Measurements from ENCODE around the gene SIGLEC1.

The SIGLEC1 gene

DNA sequence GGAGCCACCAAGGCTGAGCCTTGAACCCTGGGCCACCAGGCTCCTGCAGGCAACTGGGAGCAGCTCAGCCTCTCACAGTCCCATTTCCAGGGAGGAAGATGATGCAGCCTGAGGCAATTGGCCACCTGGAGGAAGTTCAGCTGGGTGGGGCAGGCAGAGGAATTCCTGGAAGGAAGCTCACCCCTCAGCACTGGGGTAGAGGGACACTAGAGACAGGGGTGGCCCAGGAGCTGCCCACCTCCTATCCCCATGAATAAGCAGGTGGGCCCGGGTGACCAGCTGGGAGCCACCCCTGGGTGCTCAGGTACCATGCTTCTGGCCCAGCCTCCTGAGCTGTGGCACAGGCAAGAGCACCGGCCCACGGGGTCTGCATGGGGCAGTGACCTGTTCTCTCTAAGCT is 16.5 kb upstream of the SIGLEC1 start:
- no peak for DNase-seq (ENCODE audit: low read depth in 3 of 3, low spot score in 1 of 3)

DNA sequence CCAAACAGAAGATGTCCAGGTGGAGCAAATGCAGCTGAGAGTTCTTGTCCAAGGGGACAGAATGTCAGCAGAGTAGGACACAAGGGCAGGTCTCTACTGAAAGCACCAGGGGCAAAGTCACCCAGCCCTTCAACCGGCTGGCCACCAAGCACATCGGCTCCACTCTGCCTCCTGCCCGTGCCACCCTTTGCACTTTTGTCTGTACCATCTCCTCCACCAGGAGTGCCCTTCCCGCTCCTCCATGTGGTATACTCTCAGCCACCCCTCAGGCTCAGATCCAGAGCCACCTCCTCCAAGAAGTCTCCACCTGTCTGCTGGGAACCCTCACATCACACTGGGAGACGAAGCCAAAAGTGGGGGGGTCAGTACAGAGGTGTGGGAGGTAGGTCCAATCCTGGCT is 16.0 kb upstream of the SIGLEC1 start:
- no peak for DNase-seq (ENCODE audit: low read depth in 3 of 3, low spot score in 1 of 3)

DNA sequence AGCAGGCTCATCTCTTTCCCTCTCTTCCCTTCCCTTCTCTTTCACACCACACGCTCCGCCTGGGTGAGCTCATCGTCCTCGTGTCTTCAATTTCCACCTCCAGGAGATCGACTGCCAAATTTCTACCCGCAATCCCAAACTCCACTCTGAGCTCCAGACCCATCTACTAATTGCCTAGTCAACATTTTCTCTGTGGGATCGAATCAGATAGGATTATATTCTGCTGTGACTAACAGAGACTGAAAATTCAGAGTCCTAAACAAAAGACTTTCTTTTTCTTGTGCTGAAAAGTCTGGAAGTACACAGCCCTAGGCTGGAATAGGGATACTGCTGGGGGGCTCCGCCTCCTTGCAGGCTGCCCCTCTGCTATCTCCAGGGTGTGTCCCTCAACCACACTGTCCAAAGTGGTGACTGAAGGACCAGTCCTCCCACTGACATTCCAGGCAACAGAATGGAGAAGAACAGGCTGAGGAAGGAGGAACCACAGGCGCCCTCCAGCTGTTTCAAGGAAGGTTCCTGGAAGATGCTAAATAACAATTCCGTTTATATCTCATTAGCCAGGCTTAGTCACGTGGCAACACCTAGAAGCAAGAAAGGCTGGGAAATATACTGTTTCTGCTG is 15.1 kb upstream of the SIGLEC1 start:
- DNase-seq (ENCODE audit: low read depth in 3 of 3, low spot score in 1 of 3) = no peak

DNA sequence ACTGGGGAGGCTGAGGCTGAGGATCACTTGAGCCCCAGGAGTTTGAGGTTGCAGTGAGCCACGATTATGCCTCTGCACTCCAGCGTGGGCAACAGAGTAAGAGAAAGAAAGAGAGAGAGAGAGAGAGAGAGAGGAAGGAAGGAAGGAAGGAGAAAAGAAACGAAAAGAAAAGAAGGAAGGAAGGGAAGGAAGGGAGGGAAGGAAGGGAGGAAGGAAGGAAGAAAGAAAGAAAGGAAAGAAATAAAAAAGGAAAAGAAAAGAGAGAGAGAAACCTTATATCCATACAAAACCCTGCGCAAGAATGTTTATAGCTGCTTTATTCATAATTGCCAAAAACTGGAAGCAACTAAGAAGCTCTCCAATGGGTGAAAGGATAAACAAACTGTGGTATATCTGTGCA is 12.0 kb upstream of the SIGLEC1 start:
- no peak for DNase-seq (ENCODE audit: low read depth in 3 of 3, low spot score in 1 of 3)

DNA sequence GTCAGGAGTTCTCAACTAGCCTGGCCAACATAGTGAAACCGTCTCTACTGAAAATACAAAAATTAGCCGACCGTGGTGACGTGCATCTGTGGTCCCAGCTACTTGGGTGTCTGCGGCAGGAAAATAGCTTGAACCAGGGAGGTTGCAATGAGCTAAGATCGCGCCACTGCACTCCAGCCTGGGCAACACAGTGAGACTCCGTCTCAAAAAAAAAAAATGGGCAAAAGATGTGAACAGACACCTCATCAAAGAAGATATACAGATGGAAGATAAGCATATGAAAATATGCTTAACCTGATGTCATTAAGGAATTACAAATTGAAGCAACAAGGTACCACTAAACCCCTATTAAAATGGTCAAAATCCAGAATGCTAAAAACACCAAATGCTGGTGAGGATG is 10.9 kb upstream of the SIGLEC1 start:
- no peak for DNase-seq (ENCODE audit: low read depth in 3 of 3, low spot score in 1 of 3)

DNA sequence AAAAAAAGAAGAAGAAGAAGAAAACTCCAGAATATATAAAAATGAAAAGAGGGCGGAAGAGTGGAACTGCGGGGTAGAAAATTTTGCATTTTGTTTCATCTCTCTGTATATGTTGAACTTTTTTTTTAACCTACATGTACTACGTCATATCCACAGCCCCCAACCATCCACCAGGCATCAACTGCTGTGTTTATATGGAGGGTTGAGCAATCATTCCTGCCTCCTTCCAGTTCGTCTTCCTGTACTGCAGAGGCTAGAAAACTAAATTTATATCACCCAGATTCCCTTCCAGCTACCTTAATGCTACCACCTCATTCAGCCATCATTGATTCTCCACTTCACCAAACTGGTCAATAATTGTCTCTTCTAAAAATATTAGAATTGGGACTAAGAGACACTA is 9.5 kb upstream of the SIGLEC1 start:
- DNase-seq (ENCODE audit: low read depth in 3 of 3, low spot score in 1 of 3) = no peak

DNA sequence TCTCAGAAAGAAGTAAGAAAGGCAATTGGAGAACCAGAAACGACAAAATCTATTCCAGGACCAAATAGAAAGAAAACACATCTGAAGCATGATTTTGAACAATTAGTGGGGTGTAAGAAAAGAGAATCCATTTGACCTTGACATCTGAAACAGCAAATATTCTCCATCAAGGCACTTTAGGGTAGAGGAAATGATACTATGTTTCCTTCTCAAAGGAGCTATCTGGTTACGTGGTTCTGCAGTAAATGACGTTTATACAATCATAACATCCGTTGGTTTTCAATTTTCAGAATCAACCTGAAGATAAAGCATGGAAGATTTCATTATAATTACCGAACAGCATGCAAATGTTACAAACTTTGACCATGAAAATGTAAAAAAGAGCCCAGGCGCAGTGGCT is 8.2 kb upstream of the SIGLEC1 start:
- DNase-seq (ENCODE audit: low read depth in 3 of 3, low spot score in 1 of 3) = no peak

DNA sequence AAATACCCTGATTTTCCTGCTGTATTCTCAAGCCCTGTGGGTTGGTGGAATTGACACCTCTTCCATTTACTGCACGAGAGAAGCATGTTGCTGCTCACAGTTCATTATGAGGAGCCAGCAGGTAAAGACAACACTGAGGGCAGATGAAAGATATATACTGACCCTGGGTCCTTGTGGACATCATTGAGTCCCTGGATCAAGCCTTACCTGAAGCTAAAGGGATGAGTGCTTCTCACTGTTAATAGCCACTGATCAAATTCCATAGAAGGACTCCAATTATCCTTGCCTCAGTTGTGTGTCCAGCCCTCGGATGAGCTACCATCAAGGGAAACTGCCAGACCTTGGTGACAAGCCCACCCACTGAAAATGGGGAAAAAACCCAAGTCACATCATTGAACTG is 7.7 kb upstream of the SIGLEC1 start:
- no peak for DNase-seq (ENCODE audit: low read depth in 3 of 3, low spot score in 1 of 3)

DNA sequence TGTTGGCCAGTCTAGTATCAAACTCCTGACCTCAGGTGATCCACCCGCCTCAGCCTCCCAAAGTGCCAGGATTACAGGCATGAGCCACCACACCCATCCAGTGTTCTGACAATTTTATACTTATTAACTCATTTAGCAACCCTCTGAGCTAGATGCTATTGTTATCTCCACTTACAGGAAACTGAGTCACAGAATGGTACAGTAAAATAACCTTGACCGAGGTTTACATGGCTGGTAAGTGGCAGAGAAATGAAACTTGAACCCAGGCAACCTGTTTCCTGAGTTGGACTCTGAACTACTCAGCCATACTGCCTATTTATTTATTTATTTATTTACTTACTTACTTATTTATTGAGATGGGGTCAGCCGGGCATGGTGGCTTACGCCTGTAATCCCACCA is 6.6 kb upstream of the SIGLEC1 start:
- no peak for DNase-seq (ENCODE audit: low read depth in 3 of 3, low spot score in 1 of 3)

DNA sequence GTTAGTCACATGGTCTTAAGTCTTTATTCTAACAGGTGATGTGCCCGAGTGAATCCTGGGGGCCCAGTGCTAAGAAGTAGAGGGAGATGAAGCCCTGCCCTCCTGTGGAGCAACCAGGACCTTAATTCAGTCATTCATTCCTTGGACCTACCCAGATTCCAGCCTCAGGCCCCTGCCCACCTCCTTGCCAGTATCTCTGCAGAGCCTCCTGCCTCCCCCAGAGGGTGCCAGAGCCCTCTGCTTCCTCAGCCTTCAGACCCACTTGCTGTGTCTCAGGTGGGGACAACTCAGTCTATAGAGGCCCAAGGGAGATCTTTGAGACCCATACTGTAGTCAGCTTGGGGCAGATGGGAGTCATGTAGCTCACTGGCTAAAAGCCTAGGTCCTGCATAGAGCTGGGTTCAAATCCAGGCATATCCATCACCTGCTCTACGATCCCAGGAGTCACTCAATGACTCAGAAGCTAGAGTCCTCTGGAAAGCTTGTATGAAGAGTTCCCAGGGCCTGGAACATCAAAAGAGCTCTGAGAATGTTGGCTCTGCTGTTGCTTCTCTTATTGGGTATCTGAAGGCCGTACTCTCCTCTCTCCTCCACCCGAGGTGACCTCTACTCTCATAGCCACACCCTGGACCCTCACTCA is 3.9 kb upstream of the SIGLEC1 start:
- DNase-seq (ENCODE audit: low read depth in 3 of 3, low spot score in 1 of 3) = peak in 1 of 3 donors; percentile 5

DNA sequence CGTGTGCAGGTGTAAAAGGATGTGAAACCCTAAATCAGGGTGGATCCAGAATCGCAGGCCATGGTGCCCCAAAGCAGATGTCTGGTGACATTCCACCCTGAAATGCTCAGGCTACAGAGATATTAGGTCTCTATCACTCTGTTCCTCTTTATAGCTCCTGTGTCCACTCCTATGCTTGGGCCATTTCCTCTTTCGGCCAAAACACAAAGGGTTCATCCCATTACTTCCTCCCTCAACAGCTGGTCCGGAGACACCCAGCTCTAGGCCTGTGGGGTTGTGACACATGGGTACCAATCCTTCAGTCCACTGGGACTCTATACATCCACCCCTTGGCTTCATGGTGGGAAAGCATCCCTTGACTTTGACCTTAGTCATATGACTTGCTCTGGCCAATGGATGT is 1.7 kb upstream of the SIGLEC1 start:
- DNase-seq (ENCODE audit: low read depth in 3 of 3, low spot score in 1 of 3) = no peak

DNA sequence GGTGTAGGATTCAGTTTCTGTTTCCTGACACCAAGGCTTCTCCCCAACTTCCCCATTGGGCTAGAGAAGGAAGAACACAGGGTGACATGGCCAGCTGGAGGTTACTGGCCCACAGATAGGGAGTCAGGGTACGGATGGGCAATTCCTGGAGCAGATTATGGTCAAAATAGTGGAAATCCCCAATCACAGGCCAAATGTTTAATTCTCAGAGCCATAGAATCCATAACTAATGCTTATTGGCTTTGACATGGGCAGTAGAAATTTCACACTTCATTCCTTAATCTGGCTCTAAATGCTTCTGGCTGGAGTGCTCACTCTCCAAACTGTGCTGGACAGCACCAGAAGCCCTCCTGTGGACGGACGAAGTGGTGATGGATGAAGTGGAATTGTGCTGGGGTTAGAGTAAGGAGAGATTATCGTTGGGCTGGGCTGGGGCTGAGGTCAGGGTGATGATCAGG is 887 bp downstream of the SIGLEC1 start:
- no peak for DNase-seq (ENCODE audit: low read depth in 3 of 3, low spot score in 1 of 3)

DNA sequence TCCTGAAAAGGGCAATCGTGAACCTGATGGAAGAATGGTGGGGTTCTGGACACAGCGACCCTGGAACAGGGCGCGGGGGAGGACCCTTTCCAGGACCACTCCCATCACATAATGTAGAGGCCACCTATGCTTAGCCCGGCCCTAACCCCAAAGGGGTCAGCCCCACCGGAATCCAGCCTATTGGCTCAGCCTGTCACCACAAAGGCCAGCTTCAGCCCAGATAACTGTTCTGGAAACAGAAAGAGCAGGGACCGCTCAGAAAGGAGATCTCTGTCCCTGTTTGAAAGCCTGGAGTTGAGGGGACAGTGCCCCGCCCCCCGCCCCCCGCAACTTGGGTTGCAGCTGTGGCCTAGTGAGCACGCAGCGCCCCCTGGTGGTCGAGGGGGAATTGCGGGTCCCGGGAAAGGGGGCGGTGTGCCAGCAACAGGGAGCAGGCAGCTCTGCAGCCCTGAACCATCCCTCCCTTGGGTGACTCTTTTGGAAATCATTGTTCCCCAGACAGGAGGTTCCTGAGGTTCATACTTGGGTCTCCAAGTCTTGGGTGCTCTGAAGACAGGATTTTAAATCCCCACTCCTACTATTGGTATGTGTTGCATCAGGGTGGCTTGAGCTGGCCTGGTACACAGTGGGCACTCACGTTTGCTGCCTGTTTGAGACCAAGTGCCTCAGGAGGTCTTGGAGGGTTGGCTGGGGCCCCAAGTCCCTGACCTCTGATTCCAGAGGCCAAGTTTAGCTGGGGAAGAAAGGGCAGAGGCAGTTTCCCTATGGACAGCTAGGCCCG is 1.5 kb downstream of the SIGLEC1 start:
- DNase-seq (ENCODE audit: low read depth in 3 of 3, low spot score in 1 of 3) = peak; percentile 17 to 81 (median 43)

DNA sequence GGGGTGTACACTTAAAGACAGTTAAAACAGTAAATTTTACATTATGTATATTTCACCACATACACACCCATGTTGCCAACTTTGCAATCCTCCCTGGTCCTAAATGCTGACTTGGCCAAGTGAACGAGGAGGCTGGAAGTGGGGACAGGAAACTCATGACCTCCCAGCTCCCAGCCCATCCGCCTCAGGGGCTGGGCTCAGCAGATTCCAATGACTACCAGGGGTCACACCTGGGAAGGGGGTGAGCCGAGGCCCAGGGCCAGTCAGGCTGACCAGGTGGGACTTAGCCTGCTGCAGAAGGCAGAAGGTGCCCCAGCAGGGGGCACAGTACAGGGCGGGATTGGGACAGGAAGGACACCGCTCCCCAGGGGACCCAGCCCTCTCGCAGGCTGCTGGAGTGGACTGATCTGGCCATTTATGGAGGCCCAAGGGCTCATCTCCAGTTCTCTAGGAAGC is 2.4 kb downstream of the SIGLEC1 start:
- DNase-seq (ENCODE audit: low read depth in 3 of 3, low spot score in 1 of 3) = no peak

DNA sequence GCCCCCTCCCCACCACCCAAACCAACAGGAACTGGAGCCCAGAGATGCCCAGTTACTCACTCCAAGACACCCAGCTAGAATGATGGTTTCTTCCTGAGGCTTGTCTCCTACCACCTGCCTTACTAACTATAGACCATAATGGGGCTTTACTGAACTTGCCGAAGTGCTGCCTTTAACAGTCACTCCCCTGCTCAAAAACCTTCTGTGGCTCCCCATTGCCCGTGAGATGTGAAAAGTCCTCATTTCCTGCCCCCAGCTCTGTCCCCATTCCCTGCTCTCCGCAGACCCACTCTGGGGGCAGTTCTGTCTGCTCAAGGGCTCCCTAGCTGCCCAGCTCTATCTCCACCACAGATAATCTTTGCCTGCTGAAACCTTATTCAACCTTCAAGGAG is 4.9 kb downstream of the SIGLEC1 start:
- no peak for DNase-seq (ENCODE audit: low read depth in 3 of 3, low spot score in 1 of 3)

DNA sequence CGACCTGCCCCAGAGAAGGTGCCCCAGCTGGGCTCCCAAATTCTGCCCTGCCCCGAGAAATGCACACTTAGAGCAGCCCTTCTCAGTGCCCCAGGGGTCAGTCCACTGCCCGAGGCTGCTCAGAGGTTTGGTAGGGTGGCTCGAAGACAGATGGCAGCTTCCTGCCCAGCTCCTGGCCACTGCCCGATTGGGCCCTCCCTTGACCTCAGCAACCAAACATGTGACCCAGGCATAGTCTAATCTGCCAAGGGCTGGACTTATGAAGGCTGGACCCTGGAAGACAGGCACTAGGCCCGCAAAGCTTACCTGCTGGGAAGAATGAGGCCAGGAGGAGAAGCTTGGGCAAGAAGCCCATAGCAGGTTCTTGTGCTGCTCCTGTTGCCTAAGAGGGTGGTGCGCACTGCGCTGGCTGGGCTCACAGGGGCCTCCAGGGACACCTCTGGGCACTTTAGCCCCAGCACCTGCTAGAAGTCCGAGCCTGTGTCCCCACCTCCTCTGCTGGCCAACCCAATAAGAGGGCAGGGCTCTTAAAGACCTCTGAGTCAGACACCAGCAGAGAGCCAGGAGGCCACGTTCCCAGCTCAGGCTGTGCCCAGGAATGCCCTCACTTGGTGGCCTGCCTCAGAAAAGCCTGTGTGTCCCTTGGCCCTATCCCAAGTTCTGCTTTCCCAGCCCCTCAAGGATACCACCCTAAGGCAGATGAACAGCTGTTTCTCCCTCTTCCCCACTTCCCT is 5.5 kb downstream of the SIGLEC1 start:
- DNase-seq (ENCODE audit: low read depth in 3 of 3, low spot score in 1 of 3) = no peak

DNA sequence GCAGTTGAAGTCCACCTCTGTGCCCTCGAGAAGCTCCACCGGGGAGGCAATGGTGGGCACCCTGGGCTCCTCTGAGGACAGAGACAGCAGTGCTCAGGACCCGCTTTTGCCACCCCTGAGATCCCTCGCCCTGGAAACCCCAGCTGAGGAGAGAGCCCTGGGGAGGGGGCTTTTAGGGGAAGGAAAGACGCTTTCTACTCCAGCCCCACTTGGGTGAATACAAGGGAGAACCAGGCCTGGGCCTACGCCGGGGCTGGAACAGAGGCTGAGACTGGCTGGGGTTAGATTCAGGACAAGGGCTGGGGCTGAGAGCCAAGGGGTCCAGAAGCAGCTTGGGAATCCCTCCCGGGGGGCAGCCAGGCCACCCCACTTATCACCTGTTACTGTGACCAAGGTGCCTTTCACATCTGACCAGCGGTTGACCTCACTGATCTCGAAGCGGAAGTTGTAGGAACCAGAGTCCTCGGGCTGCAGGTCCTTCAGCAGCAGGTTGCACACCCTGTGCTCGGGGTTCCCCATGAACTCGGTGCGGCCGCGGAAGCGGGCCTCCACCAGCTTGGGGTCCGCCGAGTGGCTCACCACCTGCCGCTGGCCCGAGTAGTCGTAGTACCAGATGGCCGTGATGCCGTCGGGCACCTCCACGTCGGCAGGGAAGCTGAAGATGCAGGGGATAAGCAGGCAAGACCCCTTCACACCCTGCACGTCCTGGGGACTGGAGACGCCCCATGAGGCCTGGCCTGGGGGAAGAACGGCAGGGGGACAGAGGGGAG is 6.2 kb downstream of the SIGLEC1 start:
- DNase-seq (ENCODE audit: low read depth in 3 of 3, low spot score in 1 of 3) = no peak

DNA sequence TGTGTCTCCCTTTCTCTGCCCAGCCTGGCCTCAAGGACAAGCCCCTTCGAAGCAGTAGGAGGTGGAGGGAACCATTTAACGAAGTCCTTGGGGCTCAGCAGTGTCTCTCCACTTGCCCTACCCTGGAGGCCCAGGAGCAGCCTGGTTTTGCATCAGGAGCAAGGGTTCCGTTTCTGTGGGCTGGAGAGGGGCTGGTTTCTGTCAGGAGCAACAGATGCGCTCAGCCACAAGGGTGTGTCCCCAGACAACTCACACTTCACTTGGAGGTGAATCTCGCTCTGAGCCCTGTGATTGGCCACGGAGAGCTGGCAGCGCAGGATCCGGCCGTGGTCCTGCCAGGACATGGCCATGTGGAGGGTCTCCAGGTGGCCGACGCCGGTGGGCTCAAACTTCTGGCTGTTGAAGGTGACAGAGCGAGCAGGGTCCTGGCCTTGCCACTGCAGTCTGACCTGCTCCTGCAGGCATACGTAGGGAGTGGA is 6.9 kb downstream of the SIGLEC1 start:
- no peak for DNase-seq (ENCODE audit: low read depth in 3 of 3, low spot score in 1 of 3)

DNA sequence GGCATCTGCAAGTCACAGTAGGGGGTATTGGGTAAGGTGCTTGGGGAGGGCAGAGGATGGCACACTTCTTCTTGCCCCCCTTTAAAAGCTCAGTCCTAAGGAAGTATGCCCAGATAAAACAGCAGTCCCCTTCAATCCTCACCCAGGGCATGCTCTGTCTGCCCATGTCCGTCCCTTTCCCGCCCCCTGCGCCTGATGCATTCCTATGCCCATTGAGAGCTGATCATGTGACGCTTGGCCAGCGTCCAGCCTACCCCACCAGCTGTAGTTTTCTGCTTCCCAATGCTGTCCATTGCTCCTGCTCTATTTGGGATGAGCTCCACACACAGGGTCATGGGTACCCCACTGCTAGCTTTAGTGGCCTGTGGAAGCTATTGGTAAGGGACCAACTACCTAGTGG is 8.3 kb downstream of the SIGLEC1 start:
- DNase-seq (ENCODE audit: low read depth in 3 of 3, low spot score in 1 of 3) = no peak

DNA sequence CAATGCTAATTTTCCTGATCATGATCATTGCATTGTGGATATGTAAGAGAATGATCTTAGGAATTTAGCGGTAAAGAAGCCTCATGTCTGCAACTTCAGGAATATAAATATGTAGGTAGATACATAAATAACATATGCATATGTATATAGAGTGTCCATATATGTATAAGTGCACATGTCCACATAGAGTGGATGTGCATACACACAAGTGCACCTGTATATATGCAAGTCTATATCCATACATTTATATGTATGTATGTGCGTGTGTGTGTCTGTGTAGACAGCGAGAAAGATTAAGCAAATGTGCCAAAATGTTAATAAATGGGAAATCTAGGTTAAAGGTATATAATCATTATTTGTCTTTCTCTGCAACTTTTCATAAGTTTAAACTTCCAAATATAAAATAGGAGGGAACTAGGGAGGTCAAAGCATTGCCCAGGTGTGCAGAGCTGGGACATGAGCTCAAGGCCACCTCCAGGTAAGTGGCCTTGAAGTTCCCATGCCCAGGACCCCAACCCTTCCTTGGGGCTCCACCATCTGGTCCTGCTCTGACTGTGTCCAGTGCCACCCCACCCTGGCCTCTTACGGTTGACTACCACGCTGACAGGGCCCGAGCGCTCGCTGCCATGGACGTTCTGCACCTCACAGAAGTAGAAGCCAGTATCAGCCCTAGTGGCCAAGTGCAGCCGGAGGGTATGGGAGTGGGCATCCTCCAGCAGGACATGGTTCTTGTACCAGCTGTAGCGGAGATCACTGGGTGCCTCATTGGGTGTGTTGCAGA is 9.6 kb downstream of the SIGLEC1 start:
- DNase-seq (ENCODE audit: low read depth in 3 of 3, low spot score in 1 of 3) = no peak
